ENCODE measurements around the gene ZNF738.

ZNF738 gene

DNA sequence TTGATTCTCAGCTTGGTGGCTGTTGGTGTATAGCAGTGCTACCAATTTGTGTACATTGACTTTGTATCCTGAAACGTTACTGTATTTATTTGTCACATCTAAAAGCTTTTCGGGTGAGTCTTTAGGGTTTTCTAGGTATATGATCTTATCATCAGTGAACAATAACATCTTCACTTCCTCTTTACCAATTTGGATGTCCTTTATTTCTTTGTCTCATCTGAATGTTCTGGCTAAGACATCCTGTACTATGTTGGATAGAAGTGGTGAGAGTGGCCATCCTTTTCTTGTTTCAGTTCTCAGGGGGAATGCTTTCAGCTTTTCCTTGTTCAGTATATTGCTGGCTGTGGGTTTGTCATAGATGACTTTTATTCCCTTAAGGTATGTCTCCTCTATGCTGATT is 6.0 kb upstream of the ZNF738 start:
- DNase-seq (ENCODE audit: insufficient read length): no peak
- FAIRE-seq: no peak
- TF ChIP-seq POLR2A (IDR thresholded peaks at IDR 0.05; ENCODE audit: low read depth, low read length) (no peak), POLR2AphosphoS5 (IDR thresholded peaks at IDR 0.05; ENCODE audit: low read depth, low read length) (no peak), TAF1 (IDR thresholded peaks at IDR 0.05; ENCODE audit: borderline replicate concordance, low read depth, low read length) (no peak)

GRCh38 chr19:21362291-21362690 is 3.5 kb downstream of the ZNF738 start:
- FAIRE-seq: no peak
- DNase-seq (ENCODE audit: insufficient read length): no peak
- TF ChIP-seq POLR2AphosphoS5 (IDR thresholded peaks at IDR 0.05; ENCODE audit: low read depth, low read length): no peak
- no peak for TF ChIP-seq POLR2A (IDR thresholded peaks at IDR 0.05; ENCODE audit: low read depth, low read length)
- TF ChIP-seq TAF1 (IDR thresholded peaks at IDR 0.05; ENCODE audit: borderline replicate concordance, low read depth, low read length): no peak

DNA sequence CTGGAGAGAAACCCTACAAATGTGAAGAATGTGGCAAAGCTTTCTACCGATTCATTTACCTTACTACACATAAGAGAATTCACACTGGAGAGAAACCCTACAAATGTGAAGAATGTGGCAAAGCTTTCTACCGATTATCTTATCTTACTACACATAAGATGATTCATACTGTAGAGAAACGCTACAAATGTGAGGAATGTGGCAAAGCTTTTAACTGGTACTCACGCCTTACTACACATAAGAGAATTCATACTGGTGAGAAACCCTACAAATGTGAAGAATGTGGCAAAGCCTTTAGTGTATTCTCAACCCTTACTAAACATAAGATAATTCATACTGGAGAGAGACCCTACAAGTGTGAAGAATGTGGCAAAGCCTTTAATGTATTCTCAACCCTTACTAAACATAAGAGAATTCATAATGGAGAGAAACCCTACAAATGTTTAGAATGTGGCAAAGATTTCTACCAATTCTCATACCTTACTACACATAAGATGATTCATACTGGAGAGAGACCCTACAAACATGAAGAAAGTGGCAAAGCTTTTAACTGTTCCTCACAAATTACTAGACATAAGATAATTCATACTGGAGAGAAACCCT is 25.3 kb downstream of the ZNF738 start:
- no peak for TF ChIP-seq TAF1 (IDR thresholded peaks at IDR 0.05; ENCODE audit: borderline replicate concordance, low read depth, low read length)
- no peak for TF ChIP-seq POLR2AphosphoS5 (IDR thresholded peaks at IDR 0.05; ENCODE audit: low read depth, low read length)
- TF ChIP-seq POLR2A (IDR thresholded peaks at IDR 0.05; ENCODE audit: low read depth, low read length): no peak
- DNase-seq (ENCODE audit: insufficient read length) (no peak), FAIRE-seq (no peak)

GRCh38 chr19:21396121-21396520 is 37.3 kb downstream of the ZNF738 start:
- DNase-seq (ENCODE audit: insufficient read length): no peak
- FAIRE-seq: no peak
- TF ChIP-seq POLR2A (IDR thresholded peaks at IDR 0.05; ENCODE audit: low read depth, low read length): no peak
- no peak for TF ChIP-seq POLR2AphosphoS5 (IDR thresholded peaks at IDR 0.05; ENCODE audit: low read depth, low read length)
- TF ChIP-seq TAF1 (IDR thresholded peaks at IDR 0.05; ENCODE audit: borderline replicate concordance, low read depth, low read length): no peak

DNA sequence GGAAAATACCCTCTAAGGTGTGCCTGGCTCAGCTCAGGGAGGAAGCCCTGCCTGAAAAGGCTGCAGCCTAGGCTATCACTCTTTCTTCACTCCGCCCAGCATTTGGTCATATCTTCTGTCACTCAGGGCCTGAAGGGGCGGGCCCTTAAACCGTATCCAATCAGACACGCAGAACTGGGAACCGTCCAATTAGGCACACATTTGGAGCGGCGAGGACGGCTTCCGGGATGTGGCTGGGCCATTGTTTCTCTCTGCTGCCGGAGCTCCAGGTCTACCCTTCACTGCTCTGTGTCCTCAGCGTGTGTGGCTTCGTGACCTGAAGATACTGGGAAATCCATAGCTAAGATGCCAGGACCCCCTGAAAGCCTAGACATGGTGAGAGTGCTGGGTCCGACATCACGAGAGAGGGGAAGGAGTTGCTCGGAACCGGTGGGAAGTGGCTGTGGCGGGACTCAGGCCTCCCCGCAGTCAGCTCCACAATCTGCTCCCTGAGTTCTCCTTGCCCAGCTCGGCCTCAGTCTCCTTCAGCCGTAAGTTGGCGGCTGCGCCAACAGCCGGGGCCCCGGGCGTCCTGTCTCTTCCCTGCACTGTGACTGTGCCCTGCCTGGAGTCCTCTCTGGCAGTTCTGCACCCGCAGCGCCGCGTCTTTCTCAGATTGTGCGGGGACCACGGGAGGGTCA is 38.2 kb downstream of the ZNF738 start, which contains the start of gene ZNF493:
Gene ZNF493 (plus strand): TSS at position 241 of the 680 bp plus-strand sequence. CDS start 105 bp downstream, at position 346.
- FAIRE-seq: peak; percentile 99
- peak; percentile 44; the same call in 1 of the 2 replicates for TF ChIP-seq TAF1 (IDR thresholded peaks at IDR 0.05; ENCODE audit: borderline replicate concordance, low read depth, low read length)
- TF ChIP-seq POLR2AphosphoS5 (IDR thresholded peaks at IDR 0.05; ENCODE audit: low read depth, low read length): peak; percentile 89
- TF ChIP-seq POLR2A (IDR thresholded peaks at IDR 0.05; ENCODE audit: low read depth, low read length): peak; percentile 84
- peak; percentile 51 for DNase-seq (ENCODE audit: insufficient read length)

DNA sequence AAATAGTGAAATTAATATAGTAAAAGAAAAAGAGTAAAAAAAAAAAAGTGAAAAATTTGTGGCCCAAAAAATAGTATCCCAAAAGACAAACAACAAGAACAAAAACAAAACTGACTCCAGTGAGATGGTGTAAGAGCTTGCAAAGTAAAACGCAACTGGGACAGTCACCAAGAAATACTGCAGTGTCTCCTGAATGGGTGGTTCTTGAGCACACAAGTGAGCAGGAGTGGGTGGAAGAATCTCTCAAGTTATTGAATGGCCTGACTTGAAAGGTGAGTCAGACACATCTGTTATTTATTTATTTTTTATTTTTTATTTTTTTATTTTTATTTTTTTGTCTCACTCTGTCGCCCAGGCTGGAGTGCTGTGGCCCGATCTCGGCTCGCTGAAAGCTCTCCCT is 40.1 kb downstream of the ZNF738 start:
- DNase-seq (ENCODE audit: insufficient read length) (no peak), FAIRE-seq (no peak)
- TF ChIP-seq TAF1 (IDR thresholded peaks at IDR 0.05; ENCODE audit: borderline replicate concordance, low read depth, low read length) (no peak), POLR2AphosphoS5 (IDR thresholded peaks at IDR 0.05; ENCODE audit: low read depth, low read length) (no peak), POLR2A (IDR thresholded peaks at IDR 0.05; ENCODE audit: low read depth, low read length) (no peak)

DNA sequence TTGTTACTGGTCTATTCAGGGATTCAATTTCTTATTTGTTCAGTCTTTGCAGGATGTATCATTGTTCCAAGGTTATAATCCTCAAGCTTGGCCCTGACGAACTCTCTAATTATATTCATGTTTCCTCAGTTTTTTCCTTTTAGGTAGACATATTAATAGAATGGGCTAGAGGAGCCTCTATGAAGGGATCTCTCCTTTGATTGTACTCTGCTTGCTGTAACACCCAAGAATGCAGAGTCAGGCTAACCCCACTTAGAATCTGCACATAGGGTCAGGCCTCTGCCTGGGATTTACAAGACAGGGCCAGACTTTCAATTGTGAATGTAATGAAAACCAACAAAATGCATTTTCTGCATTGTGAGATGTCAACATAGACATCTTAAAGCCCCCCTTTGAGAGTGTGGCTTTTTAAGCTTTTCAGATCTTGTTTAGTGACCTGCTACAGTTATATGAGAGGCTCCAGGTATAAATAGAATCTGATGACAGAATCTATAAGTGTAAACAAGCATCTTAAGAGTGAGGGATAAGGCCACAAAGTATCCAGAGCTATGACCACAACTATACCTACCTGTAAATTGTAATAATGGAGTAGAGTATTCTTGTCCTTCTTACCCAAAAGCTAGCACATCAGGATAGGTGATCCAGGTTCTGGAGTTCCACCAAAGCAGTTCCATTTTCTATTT is 43.6 kb downstream of the ZNF738 start:
- no peak for FAIRE-seq
- DNase-seq (ENCODE audit: insufficient read length): no peak
- TF ChIP-seq POLR2A (IDR thresholded peaks at IDR 0.05; ENCODE audit: low read depth, low read length): no peak
- no peak for TF ChIP-seq TAF1 (IDR thresholded peaks at IDR 0.05; ENCODE audit: borderline replicate concordance, low read depth, low read length)
- no peak for TF ChIP-seq POLR2AphosphoS5 (IDR thresholded peaks at IDR 0.05; ENCODE audit: low read depth, low read length)

DNA sequence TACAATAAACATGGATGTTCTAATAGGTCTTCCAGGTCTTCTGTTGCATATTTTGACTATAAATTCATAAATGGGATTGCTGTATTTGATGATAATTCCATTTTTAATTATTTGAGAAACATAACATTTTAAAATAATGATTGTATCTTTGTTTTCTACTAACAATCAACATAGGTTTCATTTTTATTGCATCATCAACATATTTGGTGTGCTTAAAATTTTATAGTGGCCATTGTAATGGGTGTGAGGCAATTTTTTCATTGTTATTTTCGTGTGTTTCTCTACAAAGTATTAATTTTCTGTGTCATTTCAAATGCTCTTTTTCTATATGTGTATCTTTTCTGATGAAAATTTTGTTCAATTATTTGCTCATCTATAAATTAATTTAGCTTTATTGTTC is 51.4 kb downstream of the ZNF738 start:
- DNase-seq (ENCODE audit: insufficient read length) (no peak), FAIRE-seq (no peak)
- TF ChIP-seq POLR2AphosphoS5 (IDR thresholded peaks at IDR 0.05; ENCODE audit: low read depth, low read length) (no peak), TAF1 (IDR thresholded peaks at IDR 0.05; ENCODE audit: borderline replicate concordance, low read depth, low read length) (no peak), POLR2A (IDR thresholded peaks at IDR 0.05; ENCODE audit: low read depth, low read length) (no peak)

GRCh38 chr19:21422244-21422643 is 63.4 kb downstream of the ZNF738 start:
- FAIRE-seq (no peak), DNase-seq (ENCODE audit: insufficient read length) (no peak)

DNA sequence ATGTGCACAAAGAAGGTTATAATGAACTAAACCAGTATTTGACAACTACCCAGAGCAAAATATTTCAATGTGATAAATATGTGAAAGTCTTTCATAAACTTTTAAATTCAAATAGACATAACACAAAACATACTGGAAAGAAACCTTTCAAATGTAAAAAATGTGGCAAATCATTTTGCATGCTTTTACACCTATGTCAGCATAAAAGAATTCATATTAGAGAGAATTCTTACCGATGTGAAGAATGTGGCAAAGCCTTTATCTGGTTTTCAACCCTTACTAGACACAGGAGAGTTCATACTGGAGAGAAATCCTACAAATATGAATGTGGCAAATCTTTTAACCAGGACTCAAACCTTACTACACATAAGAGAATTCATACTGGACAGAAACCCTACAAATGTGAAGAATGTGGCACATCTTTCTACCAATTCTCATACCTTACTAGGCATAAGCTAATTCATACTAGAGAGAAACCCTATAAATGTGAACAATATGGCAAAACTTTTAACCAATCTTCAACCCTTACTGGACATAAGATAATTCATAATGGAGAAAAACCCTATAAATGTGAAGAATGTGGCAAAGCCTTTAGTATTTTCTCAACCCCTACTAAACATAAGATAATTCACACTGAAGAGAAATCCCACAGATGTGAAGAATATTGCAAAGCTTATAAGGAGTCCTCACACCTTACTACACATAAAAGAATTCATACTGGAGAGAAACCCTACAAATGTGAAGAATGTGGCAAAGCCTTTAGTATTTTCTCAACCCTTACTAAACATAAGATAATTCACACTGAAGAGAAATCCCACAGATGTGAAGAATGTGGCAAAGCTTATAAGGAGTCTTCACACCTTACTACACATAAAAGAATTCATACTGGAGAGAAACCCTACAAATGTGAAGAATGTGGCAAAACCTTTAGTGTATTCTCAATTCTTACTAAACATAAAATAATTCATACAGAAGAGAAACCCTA is 64.5 kb downstream of the ZNF738 start:
- TF ChIP-seq POLR2A (IDR thresholded peaks at IDR 0.05; ENCODE audit: low read depth, low read length) (no peak), TAF1 (IDR thresholded peaks at IDR 0.05; ENCODE audit: borderline replicate concordance, low read depth, low read length) (no peak), POLR2AphosphoS5 (IDR thresholded peaks at IDR 0.05; ENCODE audit: low read depth, low read length) (no peak)
- FAIRE-seq (no peak), DNase-seq (ENCODE audit: insufficient read length) (no peak)

More at GRCh38 chr19:21422244-21422643, 63.4 kb downstream of the ZNF738 start:
- TF ChIP-seq TAF1 (IDR thresholded peaks at IDR 0.05; ENCODE audit: borderline replicate concordance, low read depth, low read length) (no peak), POLR2AphosphoS5 (IDR thresholded peaks at IDR 0.05; ENCODE audit: low read depth, low read length) (no peak), POLR2A (IDR thresholded peaks at IDR 0.05; ENCODE audit: low read depth, low read length) (no peak)

Measured in GM12892 (cell line).